Left lung (tissue), 10 donors: ENCODE measurements around the gene FIGNL1. TPM values are rescaled to one million over a fixed set of nuclear protein-coding genes. Genes with fewer than 3 reads are reported as not detected.
A peak's percentile ranks its signal among the peaks of the same experiment; 100 is the strongest.

Experiments used
- ATAC-seq: fragments of 200-7000 bp; cut with Tn5 transposase; one replicate; pipeline ENCODE4 v1.9.1; 2020; ENCODE audit warnings: moderate library complexity
- DNase-seq, 4 donors: peaks; one replicate each; pipeline ENCODE4 v3.0.0-alpha.2; 2013 to 2020
- H3K27ac ChIP-seq, 2 donors: fragments of 200-600 bp; sonication (generic) in 1 of 2; one replicate each; pipeline versions ENCODE4 v1.5.0 to v1.8.0; 2020 to 2021
- H3K27me3 ChIP-seq, 2 donors: fragments of 200-600 bp; sonication (generic) in 1 of 2; one replicate each; pipeline versions ENCODE4 v1.5.0 to v1.8.0; 2020 to 2021
- H3K36me3 ChIP-seq, 2 donors: fragments of 200-600 bp; sonication (generic) in 1 of 2; one replicate each; pipeline versions ENCODE4 v1.5.0 to v1.8.0; 2020 to 2021
- H3K4me1 ChIP-seq, 2 donors: fragments of 200-600 bp; one replicate each; pipeline ENCODE4 v1.8.0; 2021
- H3K4me3 ChIP-seq, 2 donors: fragments of 200-600 bp; sonication (generic) in 1 of 2; one replicate each; pipeline versions ENCODE4 v1.5.0 to v1.8.0; 2020 to 2021; ENCODE audit warnings: mild to moderate bottlenecking in 1 of 2
- H3K9me3 ChIP-seq, 2 donors: fragments of 200-600 bp; sonication (generic) in 1 of 2; one replicate each; pipeline versions ENCODE4 v1.5.0 to v1.8.0; 2020 to 2021
- intact Hi-C, 2 donors: fragments of 100-400 bp; cut with DNase I; formaldehyde crosslinking; loops; one replicate each; pipeline versions ENCODE4 v1.11.2 to v1.14.2; 2022
- polyA plus RNA-seq, 6 donors: library from polyadenylated mRNA; unstranded; fragments of 120-200 nt; gene quantifications; one replicate each; pipeline ENCODE4 v1.2.1, GENCODE V29; 2013; ENCODE audit not compliant: insufficient read length in 6 of 6
- total RNA-seq, 2 donors: library from RNA; stranded (reverse); fragmentation: NEBNext Ultra II Directional; extraction: Animal tissue kit (Norgen Biotek cat#: 25700); gene quantifications; one replicate each; pipeline ENCODE4 v1.2.1, GENCODE V29; 2021
- TF ChIP-seq, protein P1 (sequence below), 2 donors: fragments of 200-600 bp; sonication (generic) in 1 of 2; IDR thresholded peaks; one replicate each; pipeline versions ENCODE4 v1.5.0 to v1.8.0; 2021; ENCODE audit warnings: antibody characterized with exemption in 2 of 2
- donor health status: DM: no; HTN: yes; CAD: no.
- donor health status: DM: no; HTN: no; CAD: no.

FIGNL1 gene
- total and polyA plus RNA-seq, 8 donors = 12.0 to 44.8 (median 38.3) TPM

DNA sequence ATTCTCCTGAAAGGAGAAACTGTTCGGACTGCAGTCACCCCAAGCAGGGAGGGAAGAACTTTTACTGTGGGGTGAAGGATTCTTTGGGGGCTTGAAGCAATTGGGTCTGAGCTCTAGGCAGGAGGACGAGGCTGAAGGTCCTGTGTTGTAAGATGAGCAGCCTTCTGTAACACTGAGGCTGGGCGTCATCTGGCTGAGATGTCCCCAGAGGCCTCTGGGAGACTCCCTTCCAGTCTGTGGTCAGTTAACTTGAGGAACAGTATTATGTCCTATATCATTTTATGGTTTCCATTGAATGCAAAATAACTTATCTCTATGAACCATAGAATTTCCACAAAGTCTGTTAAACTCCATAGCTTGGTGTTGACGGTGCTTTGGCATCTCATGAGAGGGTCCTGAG lies 26.3 kb downstream of the FIGNL1 start:
- H3K36me3 ChIP-seq = no peaks in the 10 kb centered on the region
- H3K27ac ChIP-seq = no peak overlapping the region
- TF ChIP-seq, protein P1, sequence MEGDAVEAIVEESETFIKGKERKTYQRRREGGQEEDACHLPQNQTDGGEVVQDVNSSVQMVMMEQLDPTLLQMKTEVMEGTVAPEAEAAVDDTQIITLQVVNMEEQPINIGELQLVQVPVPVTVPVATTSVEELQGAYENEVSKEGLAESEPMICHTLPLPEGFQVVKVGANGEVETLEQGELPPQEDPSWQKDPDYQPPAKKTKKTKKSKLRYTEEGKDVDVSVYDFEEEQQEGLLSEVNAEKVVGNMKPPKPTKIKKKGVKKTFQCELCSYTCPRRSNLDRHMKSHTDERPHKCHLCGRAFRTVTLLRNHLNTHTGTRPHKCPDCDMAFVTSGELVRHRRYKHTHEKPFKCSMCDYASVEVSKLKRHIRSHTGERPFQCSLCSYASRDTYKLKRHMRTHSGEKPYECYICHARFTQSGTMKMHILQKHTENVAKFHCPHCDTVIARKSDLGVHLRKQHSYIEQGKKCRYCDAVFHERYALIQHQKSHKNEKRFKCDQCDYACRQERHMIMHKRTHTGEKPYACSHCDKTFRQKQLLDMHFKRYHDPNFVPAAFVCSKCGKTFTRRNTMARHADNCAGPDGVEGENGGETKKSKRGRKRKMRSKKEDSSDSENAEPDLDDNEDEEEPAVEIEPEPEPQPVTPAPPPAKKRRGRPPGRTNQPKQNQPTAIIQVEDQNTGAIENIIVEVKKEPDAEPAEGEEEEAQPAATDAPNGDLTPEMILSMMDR (IDR thresholded peaks at IDR 0.05) = no peak
- H3K4me3 ChIP-seq = no peak overlapping the region
- ATAC-seq = no peak
- no peak for DNase-seq
- H3K27me3 ChIP-seq = no peaks in the 10 kb centered on the region
- H3K4me1 ChIP-seq = no peaks in the 10 kb centered on the region
- intact Hi-C loops = no loop called here
- H3K9me3 ChIP-seq = no peaks in the 10 kb centered on the region

DNA sequence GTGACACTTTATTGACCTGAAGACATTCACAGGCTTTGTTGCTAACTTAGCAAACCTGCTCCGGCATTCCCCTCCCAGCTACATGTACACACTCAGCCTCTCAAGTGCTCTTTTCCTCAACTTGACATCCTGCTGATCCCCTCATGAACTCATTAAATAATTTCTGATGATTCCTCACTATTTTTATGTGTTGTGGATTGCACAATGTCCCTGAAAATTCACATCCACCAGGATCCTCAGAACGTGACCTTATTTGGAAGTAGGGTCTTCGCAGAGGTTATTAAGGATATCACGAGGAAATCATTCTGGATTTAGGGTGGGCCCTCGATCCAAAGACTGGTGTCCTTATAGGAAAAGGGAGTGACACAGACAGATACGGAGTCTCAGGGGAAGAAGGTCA lies 27.3 kb downstream of the FIGNL1 start:
- TF ChIP-seq, protein P1 (IDR thresholded peaks at IDR 0.05) = no peak
- H3K9me3 ChIP-seq = no peaks in the 10 kb centered on the region
- peaks cover 0 to 4% of the 10 kb centered on the region in 2 donors for H3K4me1 ChIP-seq
- ATAC-seq (peak; percentile 65), DNase-seq (no peak)
- intact Hi-C loops = no loop called here
- H3K4me3 ChIP-seq = no peak overlapping the region
- no peaks in the 10 kb centered on the region for H3K27me3 ChIP-seq
- H3K27ac ChIP-seq = no peak overlapping the region
- no peaks in the 10 kb centered on the region for H3K36me3 ChIP-seq

DNA sequence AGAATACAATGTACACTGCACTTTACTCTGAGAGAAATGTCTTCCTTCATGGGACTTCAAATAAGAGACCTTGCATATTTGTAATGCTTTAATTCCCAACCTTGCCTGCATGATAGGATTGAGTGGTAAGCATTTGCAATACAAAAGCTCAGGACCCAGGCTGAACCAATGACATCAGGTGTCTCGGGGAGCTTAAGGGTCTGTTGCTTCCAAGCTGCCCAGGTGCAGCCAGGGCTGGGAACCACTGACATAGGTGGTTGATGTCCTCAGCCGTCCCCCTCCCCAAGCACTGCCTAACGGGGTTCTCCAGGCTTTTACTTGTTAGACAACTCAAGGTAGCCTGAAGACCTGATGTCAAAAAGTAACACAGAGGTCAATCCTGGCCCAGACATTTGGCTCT lies 29.1 kb downstream of the FIGNL1 start:
- DNase-seq (no peak), ATAC-seq (no peak)
- H3K4me1 ChIP-seq = peaks cover 0 to 23% of the 10 kb centered on the region in 2 donors
- TF ChIP-seq, protein P1 (IDR thresholded peaks at IDR 0.05) = no peak
- H3K27ac ChIP-seq = no peak overlapping the region
- no peaks in the 10 kb centered on the region for H3K27me3 ChIP-seq
- no peaks in the 10 kb centered on the region for H3K36me3 ChIP-seq
- no peak overlapping the region for H3K4me3 ChIP-seq
- intact Hi-C loops = no loop called here
- H3K9me3 ChIP-seq = no peaks in the 10 kb centered on the region

DNA sequence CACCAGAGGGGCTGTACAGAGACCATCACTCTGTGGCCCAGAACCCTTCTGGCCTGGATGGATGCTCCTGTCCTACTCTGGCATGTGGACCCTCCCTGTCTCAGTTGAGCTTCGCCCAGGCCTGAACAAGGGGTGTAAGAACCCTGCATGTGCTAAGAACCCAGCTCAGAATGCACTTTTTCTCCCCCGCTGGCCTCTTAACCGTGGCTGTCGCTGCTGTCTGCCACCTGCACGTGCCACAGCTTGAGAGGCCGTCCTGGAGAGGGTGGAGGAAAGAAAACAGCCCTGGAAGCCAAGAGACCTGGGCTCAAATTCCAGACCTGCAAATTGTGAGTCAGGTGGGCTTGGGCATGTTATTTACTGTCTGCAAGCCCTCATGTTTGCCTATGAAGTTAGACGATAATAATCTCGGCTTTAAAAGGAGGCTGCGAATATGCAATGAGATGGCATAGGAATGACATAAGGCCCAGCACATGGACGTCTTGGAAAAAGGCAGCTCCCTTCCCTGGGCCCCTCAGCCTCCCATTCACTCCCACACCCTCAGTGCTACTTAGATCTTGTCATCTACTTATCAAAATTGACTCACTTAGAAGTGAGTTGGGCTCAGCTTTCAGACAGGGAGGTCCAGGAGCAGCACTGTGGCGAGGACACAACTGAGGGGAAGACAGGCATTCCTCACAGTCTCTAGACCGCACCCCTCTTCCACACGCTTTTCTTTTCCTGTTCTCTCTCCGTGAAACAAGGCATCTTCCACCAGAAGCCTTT lies 31.4 kb downstream of the FIGNL1 start:
- Histone ChIP-seq H3K4me1 (peaks cover 0 to 36% of the 10 kb centered on the region in 2 donors), H3K27me3 (no peaks in the 10 kb centered on the region), H3K36me3 (no peaks in the 10 kb centered on the region), H3K27ac (no peak overlapping the region), H3K9me3 (no peaks in the 10 kb centered on the region), H3K4me3 (no peak overlapping the region)
- ATAC-seq (peak; percentile 7), DNase-seq (no peak)
- TF ChIP-seq, protein P1 (IDR thresholded peaks at IDR 0.05) = no peak
- intact Hi-C loops = no loop called here

DNA sequence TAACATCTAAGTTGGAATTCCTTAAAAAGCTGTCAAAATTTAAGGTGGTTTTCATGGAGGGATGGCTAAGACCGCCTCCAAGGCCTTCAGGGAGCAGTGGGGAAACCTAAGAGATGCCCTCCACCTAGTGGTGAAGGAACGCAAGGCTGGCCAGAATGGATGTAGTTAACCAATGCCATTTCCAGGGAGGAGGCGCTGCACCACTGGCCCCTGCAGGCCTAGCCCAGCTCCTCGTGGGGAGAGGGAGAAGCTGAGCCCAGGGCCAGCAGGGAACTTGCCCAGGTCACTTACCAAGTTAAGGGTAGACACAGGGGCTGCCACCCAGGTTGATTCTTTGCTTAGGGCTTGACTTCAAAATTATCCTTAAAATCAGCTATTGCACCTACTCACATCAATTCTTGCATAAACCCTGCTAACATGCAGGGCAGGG lies 32.0 kb downstream of the FIGNL1 start:
- peak; percentile 96 for ATAC-seq
- no peaks in the 10 kb centered on the region for H3K9me3 ChIP-seq
- no peak overlapping the region for H3K27ac ChIP-seq
- intact Hi-C loops = no loop called here
- H3K4me1 ChIP-seq = peaks cover 0 to 41% of the 10 kb centered on the region in 2 donors
- TF ChIP-seq, protein P1 (IDR thresholded peaks at IDR 0.05) = peak; percentile 77 to 88
- no peaks in the 10 kb centered on the region for H3K27me3 ChIP-seq
- peak; percentile 29 to 82 (median 70) for DNase-seq
- no peak overlapping the region for H3K4me3 ChIP-seq
- H3K36me3 ChIP-seq = no peaks in the 10 kb centered on the region
